ENCODE data around the gene KAT14.
"Not testable (repeated sequence)": the region's sequence is repeated elsewhere in the genome, so short reads cannot be mapped to it uniquely, and the experiment has no call there.

KAT14 gene

DNA sequence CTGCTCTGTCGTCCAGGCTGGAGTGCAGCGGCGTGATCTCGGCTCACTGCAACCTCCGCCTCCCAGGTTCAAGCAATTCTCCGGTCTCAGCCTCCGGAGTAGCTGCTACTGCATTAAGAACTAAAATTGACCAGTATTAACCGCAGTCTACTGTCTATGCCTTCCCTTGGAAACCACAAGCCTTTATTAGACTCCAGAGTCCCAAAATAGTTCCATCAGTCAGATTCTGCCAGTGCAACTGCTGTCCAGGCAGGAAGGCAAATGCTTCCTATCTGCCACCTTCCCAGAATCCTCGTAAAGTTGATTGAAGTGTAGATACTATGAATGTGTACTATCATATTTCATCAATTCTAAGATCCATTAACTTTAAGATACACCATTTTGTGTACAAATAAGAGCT, 16.7 kb downstream of the KAT14 start:
- no peak for DNase-seq (ENCODE audit: low spot score)

DNA sequence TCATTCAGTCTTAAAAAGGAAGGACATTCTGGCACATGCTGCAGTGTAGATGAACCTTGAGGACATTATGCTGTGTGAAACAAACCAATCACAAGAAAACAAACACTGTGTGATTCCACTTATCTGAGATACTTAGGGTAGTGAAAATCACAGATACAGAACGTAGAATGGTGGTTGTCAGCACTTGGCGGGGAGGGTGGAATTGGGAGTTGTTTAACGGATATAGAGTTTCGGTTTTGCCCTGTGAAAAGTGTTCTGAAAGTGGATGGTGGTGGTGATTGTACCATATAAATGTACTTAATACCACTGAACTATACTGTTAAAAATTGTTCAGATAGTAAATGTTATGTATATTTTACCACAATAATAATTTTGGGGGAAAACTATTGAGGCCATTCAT, 18.4 kb downstream of the KAT14 start:
- no peak for DNase-seq (ENCODE audit: low spot score)

DNA sequence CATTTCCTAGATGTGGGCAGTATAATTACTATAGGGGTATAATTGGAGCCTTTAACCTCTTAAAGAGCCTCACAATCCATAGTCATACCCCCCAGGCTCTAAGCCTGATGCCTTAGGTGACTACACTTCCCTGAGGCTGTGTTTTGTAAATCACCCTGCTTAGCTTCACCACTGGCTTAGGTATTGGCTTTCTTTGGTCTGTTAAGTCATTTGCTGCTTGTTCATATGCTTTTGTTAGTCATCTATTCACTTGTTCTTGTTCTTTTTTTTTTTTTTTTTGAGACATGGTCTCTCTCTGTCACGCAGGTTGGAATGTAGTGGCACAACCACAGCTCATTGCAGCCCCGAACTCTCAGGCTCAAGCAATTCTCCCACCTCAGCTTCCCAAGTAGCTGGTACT, 26.7 kb downstream of the KAT14 start:
- DNase-seq (ENCODE audit: low spot score): no peak

DNA sequence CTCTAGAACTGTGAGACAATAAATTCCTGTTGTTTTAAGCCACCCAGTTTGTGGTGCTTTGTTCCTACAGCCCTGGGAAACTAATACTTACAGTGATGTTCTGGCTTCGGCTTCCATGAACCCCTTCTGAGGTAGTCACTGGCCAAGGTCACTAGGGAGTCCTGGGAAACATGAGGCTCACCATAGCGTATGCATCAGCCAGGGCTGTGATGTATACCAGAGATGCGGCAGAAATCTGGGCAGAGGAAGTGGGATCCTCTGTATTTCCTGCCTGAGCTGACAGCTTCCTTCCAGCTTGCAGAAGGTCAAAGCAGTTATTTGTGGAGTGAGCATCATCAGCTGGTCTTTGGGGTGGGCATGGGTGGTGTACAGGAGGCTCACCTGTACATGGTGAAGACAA, 27.9 kb downstream of the KAT14 start:
- DNase-seq (ENCODE audit: low spot score): no peak

DNA sequence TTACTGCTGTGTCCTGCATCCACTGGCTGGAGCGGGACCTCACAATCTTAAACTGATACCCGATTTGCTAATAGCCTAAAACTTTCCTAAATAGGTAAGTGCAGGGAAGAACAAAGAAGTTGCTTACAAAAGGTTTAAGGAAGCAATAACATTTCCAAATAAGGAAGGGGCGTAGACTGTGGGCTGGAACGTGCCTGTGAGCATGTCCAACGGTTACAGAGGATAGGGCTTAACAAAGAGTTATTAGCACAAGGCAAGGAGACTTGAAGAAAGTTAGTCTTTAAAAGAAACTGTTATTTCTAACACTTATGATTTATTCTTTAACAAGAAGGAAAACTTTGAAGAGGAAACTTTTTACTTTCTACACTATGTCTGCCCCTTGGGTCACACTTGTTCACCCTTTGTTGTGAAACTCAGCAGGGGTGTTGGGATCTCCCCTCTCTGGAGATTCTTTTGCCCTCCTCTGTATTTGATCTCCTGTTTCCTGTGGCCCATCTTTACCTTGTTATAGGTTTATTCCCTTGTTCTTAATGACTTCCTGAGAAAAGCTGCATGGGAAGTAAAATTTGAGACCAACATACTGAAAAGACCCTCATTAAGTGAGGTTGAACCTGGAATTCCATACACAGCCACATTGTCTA, 28.7 kb downstream of the KAT14 start:
- DNase-seq (ENCODE audit: low spot score): no peak

DNA sequence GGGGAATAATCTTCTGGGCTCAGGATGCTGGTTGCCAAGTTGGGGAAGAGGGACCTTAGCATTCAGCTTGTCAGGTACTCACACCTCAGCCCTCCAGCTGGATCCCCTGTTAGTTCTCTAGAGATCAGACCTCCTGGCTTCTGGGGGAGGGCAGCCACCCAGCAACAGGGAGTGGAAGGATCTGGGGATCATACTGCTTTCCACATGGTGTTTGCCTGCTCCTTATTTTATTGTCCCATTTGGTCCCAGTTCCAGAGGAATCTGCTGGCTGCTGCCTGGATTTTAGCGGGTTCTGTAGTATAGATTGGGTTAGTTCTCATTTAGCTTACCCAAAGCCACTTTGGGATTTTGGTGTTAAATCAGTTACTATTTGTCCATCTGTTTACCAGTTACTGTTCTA, 29.3 kb downstream of the KAT14 start:
- no peak for DNase-seq (ENCODE audit: low spot score)

DNA sequence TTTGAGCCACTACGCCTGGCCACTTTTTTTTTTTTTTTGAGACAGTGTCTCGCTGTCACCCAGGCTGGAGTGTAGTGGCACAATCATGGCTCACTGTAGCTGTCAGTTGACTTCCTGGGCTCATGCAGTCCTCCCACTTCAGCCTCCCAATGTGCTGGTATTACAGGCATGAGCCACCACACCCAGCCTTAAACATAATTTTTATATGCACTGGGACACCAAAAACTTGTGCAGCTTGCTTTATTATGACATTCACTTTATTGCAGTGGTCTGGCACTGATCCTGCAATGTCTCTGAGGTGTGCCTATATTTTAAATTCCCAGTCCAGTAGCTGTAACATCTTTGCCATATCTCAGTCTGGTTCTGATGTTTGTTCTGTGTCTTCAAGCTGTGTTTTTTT, 34.7 kb downstream of the KAT14 start:
- DNase-seq (ENCODE audit: low spot score): no peak

DNA sequence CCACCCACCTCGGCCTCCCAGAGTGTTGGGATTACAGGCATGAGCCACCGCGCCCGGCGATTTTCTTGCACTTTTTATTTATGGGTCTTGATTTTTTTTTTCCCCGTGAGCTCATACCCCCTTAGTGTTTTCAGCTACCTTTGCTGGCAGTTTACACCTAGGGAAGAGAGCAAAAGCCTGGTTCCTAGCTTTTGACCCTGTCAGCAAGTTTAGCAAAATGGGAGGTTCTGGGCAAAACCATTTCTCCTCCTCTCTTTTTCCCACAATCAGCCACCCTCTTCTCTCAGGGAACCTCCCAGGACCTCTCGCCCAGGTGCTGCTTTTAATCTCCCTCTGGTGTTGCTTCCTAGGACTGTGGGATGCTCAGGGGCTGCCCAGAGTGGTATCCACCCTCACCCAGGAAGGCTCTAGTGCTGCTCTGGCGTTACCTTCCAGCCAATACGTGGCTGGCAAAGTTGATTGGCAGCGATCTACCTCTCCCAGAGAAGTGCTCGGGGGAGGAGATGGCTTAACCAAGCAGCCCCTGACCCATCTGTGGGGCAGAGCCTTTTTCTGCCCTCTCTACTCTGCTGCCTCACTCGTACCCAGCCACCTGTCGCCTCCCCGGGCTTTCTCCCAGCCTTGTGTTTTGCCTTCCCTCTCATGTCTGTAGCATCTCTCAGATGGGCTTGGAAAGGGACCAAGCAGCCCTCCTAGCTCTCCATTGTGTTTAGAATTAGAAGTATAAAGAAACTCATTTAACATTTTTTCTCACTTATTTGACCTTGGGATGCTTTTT, 37.4 kb downstream of the KAT14 start:
- DNase-seq (ENCODE audit: low spot score): no peak

DNA sequence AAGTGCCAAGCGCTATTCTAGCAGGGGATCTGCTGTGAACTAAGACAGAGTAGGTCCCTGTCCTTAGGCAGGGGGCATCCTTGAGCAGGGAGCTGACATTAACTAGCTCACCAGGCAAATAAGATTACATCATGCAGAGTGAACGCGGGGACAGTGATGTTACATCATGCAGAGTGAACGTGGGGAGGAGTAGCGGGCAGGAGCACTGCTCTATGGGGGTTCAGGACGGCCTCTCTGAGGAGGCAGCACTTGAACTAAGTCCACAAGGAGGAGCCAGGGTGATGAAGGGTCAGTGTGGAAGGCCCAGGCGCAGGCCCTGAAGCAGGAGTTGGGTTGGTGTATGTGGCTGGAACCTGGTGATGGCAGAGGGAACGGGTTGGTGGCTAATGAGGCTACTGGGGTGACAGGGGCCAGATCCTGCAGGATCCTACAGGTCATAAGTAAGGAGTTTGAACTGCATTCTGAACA, 38.7 kb downstream of the KAT14 start:
- no peak for DNase-seq (ENCODE audit: low spot score)

DNA sequence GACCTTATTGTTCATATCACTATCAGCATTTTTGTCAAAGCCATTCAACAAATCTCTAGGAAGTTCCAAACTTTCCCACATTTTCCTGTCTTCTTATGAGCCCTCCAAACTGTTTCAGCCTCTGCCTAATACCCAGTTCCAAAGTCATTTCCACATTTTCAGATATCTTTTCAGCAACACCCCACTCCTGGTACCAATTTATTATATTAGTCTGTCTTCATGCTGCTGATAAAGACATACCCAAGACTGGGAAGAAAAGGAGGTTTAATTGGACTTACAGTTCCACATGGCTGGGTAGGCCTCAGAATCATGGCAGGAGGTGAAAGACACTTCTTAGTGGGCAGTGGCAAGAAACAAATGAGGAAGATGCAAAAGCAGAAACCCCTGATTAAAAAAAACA, 42.7 kb downstream of the KAT14 start:
- not testable (repeated sequence) for DNase-seq (ENCODE audit: low spot score)

DNA sequence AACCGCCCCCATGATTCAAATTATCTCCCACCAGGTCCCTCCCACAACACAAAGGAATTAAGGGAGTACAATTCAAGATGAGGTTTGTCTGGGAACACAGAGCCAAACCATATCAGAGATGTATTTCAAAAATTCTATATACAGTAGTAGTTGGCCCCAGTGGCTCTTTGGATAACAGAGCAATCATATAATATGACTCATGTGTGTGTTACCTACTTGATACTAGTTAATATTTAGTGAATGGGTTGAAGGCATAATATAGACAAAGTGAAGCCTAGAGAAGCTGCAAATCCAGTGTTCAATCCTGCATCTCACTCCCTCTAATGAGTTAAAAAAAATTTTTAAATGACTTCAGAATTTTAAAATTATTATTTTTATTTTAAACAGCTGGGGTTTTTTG, 43.2 kb downstream of the KAT14 start:
- DNase-seq (ENCODE audit: low spot score): no peak

DNA sequence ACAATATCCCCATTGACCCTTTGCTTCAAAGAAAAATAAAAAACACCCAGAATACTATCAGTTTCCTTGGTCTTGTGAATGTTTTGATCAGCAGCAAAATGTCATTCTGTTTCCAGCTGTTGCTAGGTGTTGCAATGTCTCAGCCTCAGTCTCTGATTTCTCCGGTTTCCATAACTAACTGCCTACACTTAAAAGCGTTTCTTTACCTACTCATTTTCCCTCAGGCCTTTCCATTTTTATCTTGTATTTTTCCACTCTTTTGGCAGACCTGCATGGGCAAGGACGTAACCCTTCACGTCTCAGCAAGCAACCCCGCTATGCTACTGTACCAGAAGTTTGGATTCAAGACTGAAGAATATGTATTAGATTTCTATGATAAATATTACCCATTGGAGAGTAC, 49.4 kb downstream of the KAT14 start:
- DNase-seq (ENCODE audit: low spot score): no peak

DNA sequence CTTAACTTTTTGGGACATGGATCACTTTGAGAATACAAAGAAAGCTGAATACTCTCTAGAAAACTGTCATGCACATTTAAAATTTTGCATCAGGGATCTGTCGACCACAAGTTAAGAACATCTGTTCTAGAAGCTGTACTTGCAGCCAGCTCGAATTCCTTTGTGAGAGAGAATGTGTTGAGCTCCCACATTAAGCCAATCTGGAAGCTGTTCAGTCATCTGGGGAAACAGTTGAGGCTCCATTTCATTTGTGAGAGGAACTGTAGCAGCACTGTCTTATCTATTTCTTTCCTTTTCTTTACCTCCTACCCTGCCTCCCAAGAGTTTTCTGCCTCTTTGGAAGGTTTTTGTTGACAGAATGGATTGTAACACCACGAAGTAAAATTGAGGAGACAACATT, 50.8 kb downstream of the KAT14 start:
- no peak for DNase-seq (ENCODE audit: low spot score)

DNA sequence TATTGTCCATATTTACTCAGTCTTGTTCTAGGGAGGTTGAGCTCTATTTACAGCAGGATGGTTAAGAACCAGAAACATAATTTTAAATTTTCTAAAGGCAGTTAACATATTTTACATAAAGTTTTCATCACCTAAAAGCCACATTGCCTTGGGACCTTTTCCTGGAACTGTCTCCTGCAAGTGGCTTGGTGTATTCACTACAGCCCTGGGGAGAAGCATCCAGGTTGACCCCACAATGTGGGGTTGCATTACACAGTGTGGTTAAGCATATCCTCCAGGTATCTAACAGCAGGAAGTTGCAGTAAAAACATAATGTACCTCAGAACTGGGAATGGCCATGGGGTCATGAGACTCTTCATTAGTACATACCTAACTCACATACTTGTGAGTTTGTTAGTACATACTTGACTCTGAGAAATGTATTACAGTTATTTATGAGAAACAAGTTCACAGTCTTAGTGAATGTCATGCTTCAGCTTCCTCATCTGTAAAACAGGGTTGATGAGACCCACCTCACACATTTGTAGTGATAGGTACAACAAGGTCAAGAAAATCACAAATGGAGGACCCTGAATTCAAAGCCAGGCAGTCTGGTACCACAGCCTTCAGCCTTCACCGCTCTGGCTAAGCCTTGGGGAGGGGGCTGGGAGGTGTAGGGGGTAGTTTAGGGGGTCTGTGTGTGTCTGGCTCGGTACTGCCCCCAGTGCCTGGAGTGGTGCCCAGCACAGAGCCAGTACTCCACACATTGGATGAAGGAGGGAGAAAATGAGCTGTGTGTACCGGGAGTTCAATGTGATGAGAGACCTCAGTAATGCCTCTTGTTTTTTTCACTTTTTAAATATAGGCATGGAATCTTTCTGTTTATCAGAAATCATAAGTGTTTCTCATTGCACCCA, 52.9 kb downstream of the KAT14 start:
- DNase-seq (ENCODE audit: low spot score): no peak

DNA sequence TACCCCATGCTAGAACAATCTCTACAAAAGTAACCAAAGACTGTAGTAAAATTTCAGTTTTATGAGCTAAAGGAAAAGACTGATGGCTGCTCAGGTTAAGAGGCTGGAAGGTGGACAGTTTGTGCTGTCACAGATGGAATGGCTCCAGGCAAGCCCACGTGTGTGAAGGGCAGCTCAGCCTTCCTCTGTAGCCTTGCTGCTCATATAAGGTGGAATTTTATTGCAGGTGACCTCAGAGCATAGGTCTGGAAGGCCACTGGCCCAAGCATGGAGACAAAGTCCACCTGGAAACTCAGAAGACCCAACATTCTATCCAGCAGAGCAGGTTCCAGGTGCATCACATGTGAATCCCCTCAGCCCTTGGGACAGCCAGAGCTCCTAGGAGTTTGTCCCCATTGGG, 53.6 kb downstream of the KAT14 start:
- no peak for DNase-seq (ENCODE audit: low spot score)

DNA sequence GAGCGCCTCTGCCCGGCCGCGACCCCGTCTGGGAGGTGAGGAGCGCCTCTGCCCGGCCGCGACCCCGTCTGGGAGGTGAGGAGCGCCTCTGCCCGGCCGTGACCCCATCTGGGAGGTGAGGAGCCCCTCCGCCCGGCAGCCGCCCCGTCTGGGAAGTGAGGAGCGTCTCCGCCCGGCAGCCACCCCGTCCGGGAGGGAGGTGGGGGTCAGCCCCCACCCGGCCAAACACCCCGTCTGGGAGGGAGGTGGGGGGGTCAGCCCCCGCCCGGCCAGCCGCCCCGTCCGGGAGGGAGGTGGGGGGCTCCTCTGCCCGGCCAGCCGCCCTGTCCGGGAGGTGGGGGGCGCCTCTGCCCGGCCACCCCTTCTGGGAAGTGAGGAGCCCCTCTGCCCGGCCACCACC, 56.8 kb downstream of the KAT14 start:
- not testable (repeated sequence) for DNase-seq (ENCODE audit: low spot score)

DNA sequence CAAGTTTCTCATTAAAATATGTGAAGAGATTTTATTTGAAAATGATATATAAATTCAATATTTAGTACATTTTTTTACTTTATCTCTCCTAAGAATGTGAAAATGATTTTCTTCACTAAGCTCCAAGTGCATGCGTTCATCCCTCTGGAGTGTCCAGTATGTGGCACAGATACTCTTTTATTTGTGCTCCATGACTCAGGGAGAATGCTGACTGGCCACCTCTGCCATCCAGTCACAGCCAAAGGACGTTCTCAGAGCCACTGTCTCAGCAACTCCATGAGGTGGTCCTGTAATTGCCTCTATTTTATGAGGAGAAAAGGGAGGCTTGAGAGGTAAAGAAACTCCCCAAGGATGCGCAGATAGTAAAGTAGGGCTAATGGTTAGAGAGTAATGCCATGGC, 58.3 kb downstream of the KAT14 start:
- DNase-seq (ENCODE audit: low spot score): no peak

DNA sequence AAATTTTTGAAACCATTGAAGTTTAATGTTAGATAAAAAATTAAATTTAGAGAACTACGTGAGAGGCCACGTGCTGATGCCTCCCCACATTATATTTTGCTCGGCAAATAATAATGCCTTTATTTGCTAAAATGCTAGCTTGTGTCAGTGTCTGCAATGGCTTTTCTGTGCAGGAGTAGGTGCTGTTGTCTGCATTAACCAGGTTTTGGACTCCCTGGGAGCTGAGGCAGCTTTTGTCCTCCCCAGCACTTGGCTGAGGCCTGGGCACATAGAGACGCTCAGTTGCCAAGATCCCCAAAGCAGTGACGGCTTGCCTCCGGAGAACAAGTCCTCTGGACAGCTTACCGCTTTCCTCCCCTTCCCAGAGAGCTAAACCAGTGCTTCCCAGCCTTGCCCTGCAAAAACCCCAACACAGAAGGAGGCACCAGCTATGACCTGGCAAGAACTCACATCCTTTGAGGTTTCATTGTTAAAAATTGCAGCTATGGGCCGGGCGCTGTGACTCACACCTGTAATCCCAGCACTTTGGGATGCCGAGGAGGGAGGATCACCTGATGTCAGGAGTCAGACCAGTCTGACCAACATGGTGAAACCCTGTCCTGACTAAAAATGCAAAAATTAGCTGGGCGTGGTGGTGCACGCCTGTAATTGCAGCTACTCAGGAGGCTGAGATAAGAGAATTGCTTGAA, 59.9 kb downstream of the KAT14 start:
- no peak for DNase-seq (ENCODE audit: low spot score)

DNA sequence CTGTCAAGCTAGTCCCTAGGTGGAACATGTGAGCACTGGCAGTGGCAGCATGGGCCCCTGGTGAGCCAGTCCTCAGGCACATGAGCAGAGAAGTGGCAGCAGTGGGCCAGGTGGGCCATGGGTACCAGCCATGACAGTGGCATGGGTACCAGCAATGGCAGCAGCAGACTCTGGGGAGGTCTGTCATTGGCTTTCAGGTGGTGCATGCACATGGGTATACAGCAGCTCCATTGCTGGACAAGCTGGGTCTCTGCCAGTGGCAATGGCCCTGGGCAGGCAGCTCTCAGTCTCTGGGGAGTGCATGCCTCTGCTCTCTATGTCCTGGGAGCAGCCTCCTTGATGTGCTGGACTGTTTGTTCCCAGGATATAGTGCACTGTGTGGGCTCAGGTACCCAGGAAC, 65.3 kb downstream of the KAT14 start:
- DNase-seq (ENCODE audit: low spot score): no peak

DNA sequence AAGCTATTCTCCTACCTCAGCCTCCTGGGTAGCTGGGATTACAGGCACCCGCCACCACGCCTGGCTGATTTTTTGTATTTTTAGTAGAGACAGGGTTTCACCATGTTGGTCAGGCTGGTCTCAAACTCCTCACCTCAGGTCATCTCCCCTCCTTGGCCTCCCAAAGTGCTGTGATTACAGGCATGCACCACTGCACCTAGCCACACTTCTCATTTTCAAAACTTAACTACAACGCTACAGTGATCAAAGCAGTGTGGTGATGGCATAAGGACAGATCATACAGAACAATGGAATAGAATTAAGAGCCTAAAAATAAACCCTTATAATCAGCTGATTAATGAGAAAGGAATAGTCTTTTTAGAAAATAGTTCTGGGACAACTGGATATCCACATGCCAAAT, 66.0 kb downstream of the KAT14 start:
- DNase-seq (ENCODE audit: low spot score): not testable (repeated sequence)

DNA sequence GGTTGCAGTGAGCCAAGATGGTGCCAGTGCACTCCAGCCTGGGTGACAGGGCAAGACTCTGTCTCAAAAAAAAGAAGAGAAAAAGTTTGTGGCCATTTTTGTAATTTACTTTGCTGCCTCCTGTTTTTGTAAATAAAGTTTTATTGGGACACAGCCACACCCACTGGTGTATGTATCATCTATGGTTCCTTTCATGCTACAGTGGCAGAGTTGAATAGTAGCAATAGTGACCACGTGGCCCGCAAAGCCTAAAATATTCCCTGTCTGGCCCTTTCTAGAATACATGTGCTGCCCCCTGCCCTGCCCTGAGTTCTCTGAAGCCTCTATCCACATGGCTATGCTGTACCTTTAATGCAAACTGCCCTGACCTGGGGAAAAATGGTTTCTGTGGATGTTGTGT, 75.3 kb downstream of the KAT14 start:
- no peak for DNase-seq (ENCODE audit: low spot score)

DNA sequence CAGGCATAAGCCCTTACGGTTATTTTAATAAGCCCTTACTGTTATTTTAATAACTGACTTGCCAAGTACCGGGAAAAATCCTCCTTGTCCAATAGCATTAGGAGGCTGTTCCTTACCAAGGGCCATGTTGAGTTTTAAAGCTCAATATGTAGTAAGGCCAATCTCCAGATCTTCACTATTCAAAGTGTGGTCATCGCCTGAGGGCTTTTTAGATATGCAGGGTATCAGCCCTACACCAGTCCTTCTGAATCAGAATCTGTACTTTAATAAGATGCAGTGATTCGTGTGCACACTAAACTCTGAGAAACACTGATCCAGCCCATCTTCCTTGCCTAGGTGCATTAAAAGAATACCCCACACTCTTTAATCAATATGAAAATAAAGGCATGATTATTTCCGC, 77.9 kb downstream of the KAT14 start:
- no peak for DNase-seq (ENCODE audit: low spot score)

Measured in D341Med (cell line).